Measurements from ENCODE around the gene ABRACL. TPM values are rescaled to one million over a fixed set of nuclear protein-coding genes. Genes with fewer than 3 reads are reported as not detected.
"Not testable (repeated sequence)": the region's sequence is repeated elsewhere in the genome, so short reads cannot be mapped to it uniquely, and the experiment has no call there.

ABRACL gene
- total and polyA plus RNA-seq, 2 experiments from 2014 or later = 12.9 to 38.7 TPM

DNA sequence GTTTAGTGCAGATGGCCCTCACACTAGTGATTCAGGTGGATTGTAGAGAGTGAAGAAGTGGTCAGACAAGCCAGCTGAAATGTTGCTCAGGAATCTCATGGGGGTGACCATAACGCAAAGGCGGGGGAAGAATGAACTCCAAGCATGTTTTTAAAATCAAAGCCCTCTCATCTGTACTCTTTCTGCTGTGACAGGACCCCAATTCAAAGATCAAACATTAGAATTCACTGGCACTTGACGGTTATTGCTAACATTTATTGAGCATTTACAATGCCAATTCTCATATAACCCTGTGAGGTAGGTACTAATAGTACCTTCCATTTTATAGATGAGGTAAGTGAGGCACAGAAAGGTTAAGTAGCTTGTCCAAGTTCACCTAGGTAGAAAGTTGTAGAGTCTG lies 15.7 kb downstream of the ABRACL start:
- H3K4me3 ChIP-seq = no peak overlapping the region
- H3K9me3 ChIP-seq (ENCODE audit: low read depth) = no peaks in the 10 kb centered on the region
- H3K79me2 ChIP-seq (ENCODE audit: insufficient read depth) = no peaks in the 10 kb centered on the region
- WGBS, 2 experiments (ENCODE audit: low coverage in 1 of 2, low lambda C conversion rate in 2 of 2, missing lambda C conversion rate in 2 of 2) = 99 to 100% methylated on average over 3 of the region's 3 CpGs
- no peaks in the 10 kb centered on the region for H4K20me1 ChIP-seq (ENCODE audit: insufficient read depth)
- no peaks in the 10 kb centered on the region for H3K9me2 ChIP-seq (ENCODE audit: insufficient read depth)
- no peak overlapping the region for H3K9ac ChIP-seq
- no peaks in the 10 kb centered on the region for H3K27me3 ChIP-seq (replicated peaks; ENCODE audit: insufficient read depth)
- TF ChIP-seq EZH2phosphoT487 (IDR thresholded peaks at IDR 0.05; ENCODE audit: insufficient read depth, low read depth) = no peak
- TF ChIP-seq EZH2 (IDR thresholded peaks at IDR 0.05; ENCODE audit: insufficient read depth, poor library complexity, severe bottlenecking) = no peak
- H3K4me2 ChIP-seq (ENCODE audit: unreplicated experiment) = no peak overlapping the region
- H3K36me3 ChIP-seq (ENCODE audit: low read depth) = no peaks in the 10 kb centered on the region
- no peaks in the 10 kb centered on the region for H3F3A ChIP-seq (ENCODE audit: insufficient read depth)
- no peak overlapping the region for H3K27ac ChIP-seq
- in situ Hi-C loops (cut with MboI) = no loop called here
- no peaks in the 10 kb centered on the region for H3K4me1 ChIP-seq (ENCODE audit: insufficient read depth)
- no peak overlapping the region for H2AFZ ChIP-seq
- no peak for DNase-seq

DNA sequence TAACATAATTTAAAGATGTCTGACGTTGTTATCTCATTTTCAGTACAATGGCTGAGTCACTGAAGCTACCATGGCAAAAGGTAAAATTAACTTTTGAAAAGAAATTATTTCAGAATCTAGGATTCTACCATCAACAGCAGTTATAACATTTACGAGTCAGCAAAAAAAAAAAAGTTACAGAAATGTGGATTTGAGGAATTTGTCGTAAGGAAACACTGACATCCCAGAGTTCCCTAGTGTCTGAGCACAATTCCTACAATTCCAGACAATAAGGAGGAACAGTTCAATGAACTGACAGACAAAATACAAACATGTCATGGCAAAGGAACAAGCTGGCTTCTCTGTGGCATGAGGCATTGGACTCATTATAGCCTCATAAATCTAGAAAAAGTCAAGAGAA lies 19.1 kb downstream of the ABRACL start:
- H2AFZ ChIP-seq = no peak overlapping the region
- H3K27me3 ChIP-seq (replicated peaks; ENCODE audit: insufficient read depth) = peaks cover 5% of the 10 kb centered on the region; the same call in 1 of the 2 replicates
- no peak overlapping the region for H3K4me3 ChIP-seq
- no peak for TF ChIP-seq EZH2phosphoT487 (IDR thresholded peaks at IDR 0.05; ENCODE audit: insufficient read depth, low read depth)
- TF ChIP-seq EZH2 (IDR thresholded peaks at IDR 0.05; ENCODE audit: insufficient read depth, poor library complexity, severe bottlenecking) = no peak
- in situ Hi-C loops (cut with MboI) = no loop called here
- H3K9me3 ChIP-seq (ENCODE audit: low read depth) = no peaks in the 10 kb centered on the region
- H3K27ac ChIP-seq = no peak overlapping the region
- H4K20me1 ChIP-seq (ENCODE audit: insufficient read depth) = no peaks in the 10 kb centered on the region
- no peak overlapping the region for H3K4me2 ChIP-seq (ENCODE audit: unreplicated experiment)
- no peak for DNase-seq
- 60 to 64% methylated on average over 3 of the region's 3 CpGs for WGBS, 2 experiments (ENCODE audit: low coverage in 1 of 2, low lambda C conversion rate in 2 of 2, missing lambda C conversion rate in 2 of 2)
- H3K9me2 ChIP-seq (ENCODE audit: insufficient read depth) = no peaks in the 10 kb centered on the region
- no peaks in the 10 kb centered on the region for H3K4me1 ChIP-seq (ENCODE audit: insufficient read depth)
- H3K36me3 ChIP-seq (ENCODE audit: low read depth) = no peaks in the 10 kb centered on the region
- H3K9ac ChIP-seq = no peak overlapping the region
- H3K79me2 ChIP-seq (ENCODE audit: insufficient read depth) = no peaks in the 10 kb centered on the region
- H3F3A ChIP-seq (ENCODE audit: insufficient read depth) = no peaks in the 10 kb centered on the region

DNA sequence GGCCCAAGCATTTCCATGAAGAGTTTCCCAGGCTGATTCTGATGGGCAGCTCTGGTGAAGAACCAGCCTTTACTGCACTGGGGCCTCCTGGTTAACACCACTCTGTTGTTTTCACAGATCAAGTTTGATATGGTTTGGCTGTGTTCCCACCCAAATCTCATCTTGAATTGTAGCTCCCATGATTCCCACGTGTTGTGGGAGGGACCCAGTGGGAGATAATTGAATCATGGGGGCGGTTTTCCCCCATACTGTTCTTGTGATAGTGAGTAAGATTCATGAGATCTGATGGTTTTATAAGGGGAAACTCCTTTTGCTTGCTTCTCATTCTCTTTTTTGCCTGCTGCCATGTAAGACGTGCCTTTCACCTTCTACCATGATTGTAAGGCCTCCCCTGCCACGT lies 20.4 kb downstream of the ABRACL start:
- H3K36me3 ChIP-seq (ENCODE audit: low read depth); H3K27ac ChIP-seq; in situ Hi-C loops (cut with MboI); H3K9me2 ChIP-seq (ENCODE audit: insufficient read depth); H3K4me3 ChIP-seq; H3K4me1 ChIP-seq (ENCODE audit: insufficient read depth); H4K20me1 ChIP-seq (ENCODE audit: insufficient read depth); H3F3A ChIP-seq (ENCODE audit: insufficient read depth); H3K4me2 ChIP-seq (ENCODE audit: unreplicated experiment); DNase-seq; H3K27me3 ChIP-seq (replicated peaks; ENCODE audit: insufficient read depth); H3K9me3 ChIP-seq (ENCODE audit: low read depth); H2AFZ ChIP-seq; H3K79me2 ChIP-seq (ENCODE audit: insufficient read depth); H3K9ac ChIP-seq: not testable (repeated sequence)
- 39 to 53% methylated on average over 4 of the region's 4 CpGs for WGBS, 2 experiments (ENCODE audit: low coverage in 1 of 2, low lambda C conversion rate in 2 of 2, missing lambda C conversion rate in 2 of 2)

DNA sequence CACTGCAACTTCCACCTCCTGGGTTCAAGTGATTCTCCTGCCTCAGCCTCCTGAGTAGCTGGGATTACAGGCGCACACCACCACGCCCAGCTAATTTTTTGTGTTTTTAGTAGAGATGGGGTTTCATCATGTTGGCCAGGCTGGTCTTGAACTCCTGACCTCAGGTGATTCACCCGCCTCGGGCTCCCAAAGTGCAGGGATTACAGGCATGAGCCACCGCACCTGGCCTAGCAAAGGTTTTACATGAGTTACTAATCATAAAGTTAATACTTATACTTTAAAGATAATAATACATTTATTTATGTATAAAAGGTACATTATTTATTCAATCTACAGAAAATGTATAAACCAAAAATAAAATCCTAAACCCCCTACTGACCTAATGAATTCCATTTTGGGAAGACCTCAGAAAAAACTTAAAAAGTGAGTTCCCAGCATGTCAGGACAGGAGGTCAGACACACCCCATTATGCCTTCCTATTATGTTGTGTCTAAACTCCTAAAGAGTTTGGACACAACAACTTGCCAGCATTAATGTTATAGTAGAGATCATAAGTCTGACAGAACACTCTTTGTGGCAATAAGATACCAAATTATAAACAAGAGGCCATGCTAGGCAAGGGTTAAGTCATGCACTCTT lies 21.7 kb downstream of the ABRACL start:
- H4K20me1 ChIP-seq (ENCODE audit: insufficient read depth); H3K9ac ChIP-seq; H3K4me2 ChIP-seq (ENCODE audit: unreplicated experiment); H3K36me3 ChIP-seq (ENCODE audit: low read depth); H3K9me2 ChIP-seq (ENCODE audit: insufficient read depth); H2AFZ ChIP-seq; H3K79me2 ChIP-seq (ENCODE audit: insufficient read depth); H3K4me1 ChIP-seq (ENCODE audit: insufficient read depth); in situ Hi-C loops (cut with MboI); H3K4me3 ChIP-seq; H3F3A ChIP-seq (ENCODE audit: insufficient read depth); H3K27ac ChIP-seq; DNase-seq; H3K9me3 ChIP-seq (ENCODE audit: low read depth); H3K27me3 ChIP-seq (replicated peaks; ENCODE audit: insufficient read depth): not testable (repeated sequence)
- 93 to 94% methylated on average over 5 of the region's 5 CpGs for WGBS, 2 experiments (ENCODE audit: low coverage in 1 of 2, low lambda C conversion rate in 2 of 2, missing lambda C conversion rate in 2 of 2)

DNA sequence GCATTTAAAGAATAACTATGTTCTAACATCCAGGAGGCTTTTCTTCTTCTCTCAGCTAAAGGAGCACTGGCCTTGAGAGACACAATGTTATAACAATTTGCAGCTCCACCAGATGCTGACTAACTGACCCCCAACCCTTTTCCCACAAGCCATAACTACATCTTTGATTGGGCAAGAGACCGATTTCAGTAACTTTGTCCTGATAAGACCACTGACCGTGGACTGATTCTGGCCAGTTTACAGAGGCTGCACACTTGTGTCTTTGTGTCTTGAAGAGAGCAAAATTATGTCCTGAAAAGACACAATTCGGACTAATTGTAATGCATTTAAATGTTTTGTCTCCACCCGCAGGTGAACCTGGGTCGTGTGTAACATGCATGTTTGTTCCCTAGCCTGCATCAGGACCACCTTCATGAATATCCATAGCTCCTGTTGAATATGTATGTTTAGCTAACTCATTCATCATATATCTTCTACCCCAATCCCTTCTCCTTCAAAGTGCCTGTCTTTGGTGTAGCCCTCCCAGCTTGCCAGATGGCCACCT lies 22.3 kb downstream of the ABRACL start:
- no peaks in the 10 kb centered on the region for H3K9me3 ChIP-seq (ENCODE audit: low read depth)
- H3K4me3 ChIP-seq = no peak overlapping the region
- in situ Hi-C loops (cut with MboI) = no loop called here
- H3K4me2 ChIP-seq (ENCODE audit: unreplicated experiment) = no peak overlapping the region
- TF ChIP-seq EZH2 (IDR thresholded peaks at IDR 0.05; ENCODE audit: insufficient read depth, poor library complexity, severe bottlenecking) (no peak), EZH2phosphoT487 (IDR thresholded peaks at IDR 0.05; ENCODE audit: insufficient read depth, low read depth) (no peak)
- H3K79me2 ChIP-seq (ENCODE audit: insufficient read depth) = no peaks in the 10 kb centered on the region
- 85 to 87% methylated on average over 5 of the region's 5 CpGs for WGBS, 2 experiments (ENCODE audit: low coverage in 1 of 2, low lambda C conversion rate in 2 of 2, missing lambda C conversion rate in 2 of 2)
- no peak overlapping the region for H3K9ac ChIP-seq
- DNase-seq = no peak
- peaks cover 5% of the 10 kb centered on the region; the same call in 1 of the 2 replicates for H3K27me3 ChIP-seq (replicated peaks; ENCODE audit: insufficient read depth)
- no peak overlapping the region for H3K27ac ChIP-seq
- H3K9me2 ChIP-seq (ENCODE audit: insufficient read depth) = no peaks in the 10 kb centered on the region
- no peaks in the 10 kb centered on the region for H4K20me1 ChIP-seq (ENCODE audit: insufficient read depth)
- H3K4me1 ChIP-seq (ENCODE audit: insufficient read depth) = no peaks in the 10 kb centered on the region
- H3F3A ChIP-seq (ENCODE audit: insufficient read depth) = no peaks in the 10 kb centered on the region
- no peak overlapping the region for H2AFZ ChIP-seq
- H3K36me3 ChIP-seq (ENCODE audit: low read depth) = no peaks in the 10 kb centered on the region

All from GM23248 (cell line).